Colonic mucosa (tissue), 4 donors: ENCODE results near the gene POU6F2. TPM values are rescaled to one million over a fixed set of nuclear protein-coding genes. Genes with fewer than 3 reads are reported as not detected.

ENCODE experiments used
- DNase-seq: peaks from one replicate; pipeline ENCODE4 v3.0.0-alpha.2; 2020
- H3K27ac ChIP-seq: fragments of 200-600 bp; one replicate; pipeline ENCODE4 v1.8.0; 2021
- H3K27me3 ChIP-seq: fragments of 200-600 bp; one replicate; pipeline ENCODE4 v1.8.0; 2021
- H3K36me3 ChIP-seq: fragments of 200-600 bp; one replicate; pipeline ENCODE4 v1.8.0; 2021
- H3K4me1 ChIP-seq: fragments of 200-600 bp; one replicate; pipeline ENCODE4 v1.8.0; 2021; ENCODE audit warnings: mild to moderate bottlenecking
- H3K4me3 ChIP-seq: fragments of 200-600 bp; one replicate; pipeline ENCODE4 v1.8.0; 2021
- H3K9ac ChIP-seq, 2 donors: one replicate each; pipeline ENCODE4 v1.7.0; 2013; ENCODE audit warnings: control low read depth in 2 of 2, low read depth in 2 of 2, low read length in 2 of 2
- H3K9me3 ChIP-seq: fragments of 200-600 bp; one replicate; pipeline ENCODE4 v1.8.0; 2021
- CTCF ChIP-seq: fragments of 200-600 bp; IDR thresholded peaks from one replicate; pipeline ENCODE4 v1.8.0; 2022; ENCODE audit warnings: antibody characterized with exemption, mild to moderate bottlenecking
- intact Hi-C: fragments of 100-400 bp; cut with DNase I; formaldehyde crosslinking; loops from one replicate; pipeline ENCODE4 v1.14.1; 2022
- total RNA-seq, 2 donors: library from RNA; stranded (reverse); fragmentation: NEBNext Ultra II Directional in 1 of 2; extraction: Animal tissue kit (Norgen Biotek cat#: 25700) in 1 of 2; gene quantifications; one replicate each; pipeline ENCODE4 v1.2.1, GENCODE V29; 2021
- donor health status: healthy.
- donor health status: DM: no; HTN: no; CAD: no.
- donor health status: DM: no; HTN: no; CAD: no.

POU6F2 gene
- total RNA-seq, 2 donors from 2014 or later = 1.3 TPM; not detected in 1

- Histone ChIP-seq H3K9me3 (no peaks in the 10 kb centered on the region), H3K4me3 (no peak overlapping the region), H3K27me3 (no peaks in the 10 kb centered on the region), H3K9ac (no peak overlapping the region), H3K27ac (no peak overlapping the region), H3K36me3 (no peaks in the 10 kb centered on the region), H3K4me1 (no peaks in the 10 kb centered on the region)
- DNase-seq = no peak
- intact Hi-C loops = no loop called here
- TF ChIP-seq CTCF = no peak
These were observed 106.1 kb downstream of the POU6F2 start for GRCh38 chr7:39083781-39084180.

GRCh38 chr7:39084349-39084748, 106.6 kb downstream of the POU6F2 start:
- DNase-seq = no peak
- no peaks in the 10 kb centered on the region for H3K36me3 ChIP-seq
- H3K4me1 ChIP-seq = no peaks in the 10 kb centered on the region
- H3K9ac ChIP-seq = no peak overlapping the region
- TF ChIP-seq CTCF = no peak
- no peak overlapping the region for H3K4me3 ChIP-seq
- intact Hi-C loops = no loop called here
- no peak overlapping the region for H3K27ac ChIP-seq
- no peaks in the 10 kb centered on the region for H3K27me3 ChIP-seq
- H3K9me3 ChIP-seq = no peaks in the 10 kb centered on the region

- H3K4me1 ChIP-seq = no peaks in the 10 kb centered on the region
- no peak overlapping the region for H3K4me3 ChIP-seq
- no peaks in the 10 kb centered on the region for H3K36me3 ChIP-seq
- intact Hi-C loops = no loop called here
- no peak overlapping the region for H3K9ac ChIP-seq
- H3K27me3 ChIP-seq = no peaks in the 10 kb centered on the region
- no peaks in the 10 kb centered on the region for H3K9me3 ChIP-seq
- no peak for TF ChIP-seq CTCF
- DNase-seq = no peak
- H3K27ac ChIP-seq = no peak overlapping the region
These were observed 107.5 kb downstream of the POU6F2 start for GRCh38 chr7:39085189-39085588.

- TF ChIP-seq CTCF = no peak
- no peak for DNase-seq
- intact Hi-C loops = no loop called here
These were observed 107.9 kb downstream of the POU6F2 start for GRCh38 chr7:39085590-39086049.

GRCh38 chr7:39086638-39087360, 109.1 kb downstream of the POU6F2 start:
- no peak overlapping the region for H3K27ac ChIP-seq
- H3K9me3 ChIP-seq = no peaks in the 10 kb centered on the region
- TF ChIP-seq CTCF = no peak
- no peaks in the 10 kb centered on the region for H3K36me3 ChIP-seq
- no peaks in the 10 kb centered on the region for H3K27me3 ChIP-seq
- intact Hi-C loops = no loop called here
- no peaks in the 10 kb centered on the region for H3K4me1 ChIP-seq
- no peak overlapping the region for H3K4me3 ChIP-seq
- no peak overlapping the region for H3K9ac ChIP-seq
- DNase-seq = no peak

More at GRCh38 chr7:39085590-39086049, 107.9 kb downstream of the POU6F2 start:
- H3K27me3 ChIP-seq = no peaks in the 10 kb centered on the region
- no peak overlapping the region for H3K9ac ChIP-seq
- H3K27ac ChIP-seq = no peak overlapping the region
- H3K4me1 ChIP-seq = no peaks in the 10 kb centered on the region
- no peak overlapping the region for H3K4me3 ChIP-seq
- no peaks in the 10 kb centered on the region for H3K9me3 ChIP-seq
- H3K36me3 ChIP-seq = no peaks in the 10 kb centered on the region
